Astrocyte (in vitro differentiated cells and primary cell): Measurements from ENCODE around the gene TFB1M. TPM values are rescaled to one million over a fixed set of nuclear protein-coding genes. Genes with fewer than 3 reads are reported as not detected.

Experiments
- DNase-seq: peaks from one replicate; pipeline ENCODE4 v3.0.0-alpha.2; 2010; ENCODE audit warnings: low read depth
- FAIRE-seq: peaks from 2 replicates; lab custom pipeline; 2011; peaks lifted over from hg19 to GRCh38; lab: Jason Lieb, UNC
- H2AFZ ChIP-seq: 2 replicates; pipeline ENCODE4 v1.6.0; 2012; ENCODE audit warnings: low read depth, low read length, inconsistent platforms
- H3K27ac ChIP-seq: 2 replicates; pipeline ENCODE4 v1.5.1; 2011; ENCODE audit warnings: low read depth, low read length, inconsistent platforms
- H3K27me3 ChIP-seq: 2 replicates; pipeline ENCODE4 v1.6.0; 2011; ENCODE audit warnings: low read length, inconsistent platforms; ENCODE audit not compliant: insufficient read depth
- H3K36me3 ChIP-seq: 2 replicates; pipeline ENCODE4 v1.5.1; 2011; ENCODE audit warnings: low read length, inconsistent platforms; ENCODE audit not compliant: insufficient read depth
- H3K4me1 ChIP-seq: 2 replicates; pipeline ENCODE4 v1.5.1; 2011; ENCODE audit warnings: low read length, inconsistent platforms; ENCODE audit not compliant: insufficient read depth
- H3K4me2 ChIP-seq: 2 replicates; pipeline ENCODE4 v1.6.0; 2012; ENCODE audit warnings: low read length, inconsistent platforms
- H3K4me3 ChIP-seq: 2 replicates; pipeline ENCODE4 v1.5.1; 2011; ENCODE audit warnings: low read depth, mild to moderate bottlenecking, low read length, inconsistent platforms; ENCODE audit not compliant: insufficient read depth
- H3K79me2 ChIP-seq: 2 replicates; pipeline ENCODE4 v1.6.0; 2012; ENCODE audit warnings: mild to moderate bottlenecking, low read length, inconsistent platforms; ENCODE audit not compliant: insufficient read depth
- H3K9ac ChIP-seq: 2 replicates; pipeline ENCODE4 v1.6.0; 2012; ENCODE audit warnings: mild to moderate bottlenecking, low read length, inconsistent platforms
- H3K9me3 ChIP-seq: 2 replicates; pipeline ENCODE4 v1.5.1; 2012; ENCODE audit warnings: low read depth, mild to moderate bottlenecking, low read length, inconsistent platforms; ENCODE audit not compliant: insufficient read depth
- H4K20me1 ChIP-seq: 2 replicates; pipeline ENCODE4 v1.6.0; 2012; ENCODE audit warnings: low read length, inconsistent platforms; ENCODE audit not compliant: insufficient read depth
- H3K27ac Mint-ChIP-seq: one replicate; pipeline ENCODE4 v1.8.0; 2021; ENCODE audit warnings: mild to moderate bottlenecking, mixed read lengths; ENCODE audit not compliant: unreplicated experiment
- H3K27me3 Mint-ChIP-seq: one replicate; pipeline ENCODE4 v1.8.0; 2021; ENCODE audit warnings: low read depth, mixed read lengths; ENCODE audit not compliant: unreplicated experiment
- H3K36me3 Mint-ChIP-seq: one replicate; pipeline ENCODE4 v1.8.0; 2021; ENCODE audit warnings: low read depth, mixed read lengths; ENCODE audit not compliant: unreplicated experiment
- H3K4me1 Mint-ChIP-seq: one replicate; pipeline ENCODE4 v1.8.0; 2021; ENCODE audit warnings: low read depth, mixed read lengths; ENCODE audit not compliant: unreplicated experiment
- H3K4me3 Mint-ChIP-seq: one replicate; pipeline ENCODE4 v1.8.0; 2021; ENCODE audit warnings: mild to moderate bottlenecking, moderate library complexity, mixed read lengths; ENCODE audit not compliant: unreplicated experiment
- H3K9me3 Mint-ChIP-seq: one replicate; pipeline ENCODE4 v1.8.0; 2021; ENCODE audit warnings: mild to moderate bottlenecking, mixed read lengths; ENCODE audit not compliant: unreplicated experiment
- EZH2 ChIP-seq: IDR thresholded peaks from 2 replicates; pipeline ENCODE4 v1.6.1; 2012; ENCODE audit warnings: mild to moderate bottlenecking, low read length, inconsistent platforms; ENCODE audit not compliant: insufficient read depth
- total RNA-seq: library from RNA; stranded (reverse); gene quantifications from 2 replicates; pipeline ENCODE4 v1.2.1, GENCODE V29; 2021
- TF ChIP-seq, protein P1 (sequence below): IDR thresholded peaks from 2 replicates; pipeline ENCODE4 v1.5.1; 2011; ENCODE audit warnings: low read depth, mild to moderate bottlenecking, inconsistent platforms, low read length, moderate library complexity; ENCODE audit not compliant: insufficient read depth

Gene TFB1M
- total RNA-seq, 1 donor from 2014 or later = 24.1 TPM

GRCh38 chr6:155212106-155212505, 102.2 kb downstream of the TFB1M start:
- H3K4me3 Mint-ChIP-seq = no peak overlapping the region
- Histone ChIP-seq H3K9ac (no peak overlapping the region), H2AFZ (no peak overlapping the region), H3K36me3 (no peaks in the 10 kb centered on the region), H4K20me1 (no peaks in the 10 kb centered on the region), H3K4me1 (no peaks in the 10 kb centered on the region), H3K27me3 (no peaks in the 10 kb centered on the region), H3K4me2 (no peak overlapping the region), H3K79me2 (no peaks in the 10 kb centered on the region), H3K4me3 (no peak overlapping the region), H3K27ac (no peak overlapping the region), H3K9me3 (no peaks in the 10 kb centered on the region)
- TF ChIP-seq, protein P1, sequence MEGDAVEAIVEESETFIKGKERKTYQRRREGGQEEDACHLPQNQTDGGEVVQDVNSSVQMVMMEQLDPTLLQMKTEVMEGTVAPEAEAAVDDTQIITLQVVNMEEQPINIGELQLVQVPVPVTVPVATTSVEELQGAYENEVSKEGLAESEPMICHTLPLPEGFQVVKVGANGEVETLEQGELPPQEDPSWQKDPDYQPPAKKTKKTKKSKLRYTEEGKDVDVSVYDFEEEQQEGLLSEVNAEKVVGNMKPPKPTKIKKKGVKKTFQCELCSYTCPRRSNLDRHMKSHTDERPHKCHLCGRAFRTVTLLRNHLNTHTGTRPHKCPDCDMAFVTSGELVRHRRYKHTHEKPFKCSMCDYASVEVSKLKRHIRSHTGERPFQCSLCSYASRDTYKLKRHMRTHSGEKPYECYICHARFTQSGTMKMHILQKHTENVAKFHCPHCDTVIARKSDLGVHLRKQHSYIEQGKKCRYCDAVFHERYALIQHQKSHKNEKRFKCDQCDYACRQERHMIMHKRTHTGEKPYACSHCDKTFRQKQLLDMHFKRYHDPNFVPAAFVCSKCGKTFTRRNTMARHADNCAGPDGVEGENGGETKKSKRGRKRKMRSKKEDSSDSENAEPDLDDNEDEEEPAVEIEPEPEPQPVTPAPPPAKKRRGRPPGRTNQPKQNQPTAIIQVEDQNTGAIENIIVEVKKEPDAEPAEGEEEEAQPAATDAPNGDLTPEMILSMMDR = no peak
- TF ChIP-seq EZH2 = no peak
- DNase-seq (peak; percentile 31), FAIRE-seq (no peak)
- H3K27ac Mint-ChIP-seq = no peak overlapping the region
- H3K36me3 Mint-ChIP-seq = peaks cover 32% of the 10 kb centered on the region
- peaks cover 11% of the 10 kb centered on the region for H3K4me1 Mint-ChIP-seq
- peaks cover 6% of the 10 kb centered on the region for H3K9me3 Mint-ChIP-seq
- H3K27me3 Mint-ChIP-seq = no peaks in the 10 kb centered on the region

DNA sequence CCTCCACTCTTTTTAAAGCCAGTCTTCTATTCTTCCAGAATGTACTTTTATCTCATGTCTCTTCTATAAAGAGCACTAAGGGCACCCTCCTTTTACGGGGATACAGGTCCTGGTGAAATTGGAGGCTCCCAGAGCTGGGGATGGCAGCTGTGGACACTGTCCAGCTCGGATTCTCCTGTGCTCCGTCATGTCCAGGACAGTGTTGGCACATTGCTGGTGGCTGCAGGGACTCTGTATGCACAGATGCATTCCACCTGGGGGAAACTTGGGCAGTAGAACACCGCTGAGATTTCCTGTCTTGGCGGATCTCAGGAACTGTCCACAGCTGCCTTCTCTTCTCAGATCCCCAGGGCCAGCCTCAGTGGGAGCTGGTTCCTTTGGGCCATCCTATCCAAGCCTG, 107.1 kb downstream of the TFB1M start:
- H3K36me3 Mint-ChIP-seq = peaks cover 28% of the 10 kb centered on the region
- H2AFZ ChIP-seq = no peak overlapping the region
- no peak overlapping the region for H3K27ac Mint-ChIP-seq
- no peaks in the 10 kb centered on the region for H3K4me1 Mint-ChIP-seq
- no peaks in the 10 kb centered on the region for H3K79me2 ChIP-seq
- H3K9ac ChIP-seq = no peak overlapping the region
- no peak overlapping the region for H3K4me3 Mint-ChIP-seq
- H3K4me2 ChIP-seq = no peak overlapping the region
- peaks cover 6% of the 10 kb centered on the region for H3K9me3 Mint-ChIP-seq
- H3K4me1 ChIP-seq = peaks cover 3% of the 10 kb centered on the region
- H3K27me3 ChIP-seq = no peaks in the 10 kb centered on the region
- no peak overlapping the region for H3K4me3 ChIP-seq
- no peak overlapping the region for H3K27ac ChIP-seq
- no peaks in the 10 kb centered on the region for H3K9me3 ChIP-seq
- TF ChIP-seq, protein P1 = no peak
- TF ChIP-seq EZH2 = no peak
- H4K20me1 ChIP-seq = no peaks in the 10 kb centered on the region
- DNase-seq (no peak), FAIRE-seq (no peak)
- no peaks in the 10 kb centered on the region for H3K36me3 ChIP-seq
- no peaks in the 10 kb centered on the region for H3K27me3 Mint-ChIP-seq

Other genes with a start within 250 kb of the TFB1M start
- gene CLDN20, start 50.5 kb downstream of the TFB1M start, total RNA-seq = not detected in 2 replicates
- gene NOX3, start 141.4 kb upstream of the TFB1M start, total RNA-seq = 0.30 TPM in 1 of 2 replicates, not detected in the other